ENCODE data around the gene ADAMTSL5.
A peak's percentile ranks its signal among the peaks of the same experiment; 100 is the strongest.

DNA sequence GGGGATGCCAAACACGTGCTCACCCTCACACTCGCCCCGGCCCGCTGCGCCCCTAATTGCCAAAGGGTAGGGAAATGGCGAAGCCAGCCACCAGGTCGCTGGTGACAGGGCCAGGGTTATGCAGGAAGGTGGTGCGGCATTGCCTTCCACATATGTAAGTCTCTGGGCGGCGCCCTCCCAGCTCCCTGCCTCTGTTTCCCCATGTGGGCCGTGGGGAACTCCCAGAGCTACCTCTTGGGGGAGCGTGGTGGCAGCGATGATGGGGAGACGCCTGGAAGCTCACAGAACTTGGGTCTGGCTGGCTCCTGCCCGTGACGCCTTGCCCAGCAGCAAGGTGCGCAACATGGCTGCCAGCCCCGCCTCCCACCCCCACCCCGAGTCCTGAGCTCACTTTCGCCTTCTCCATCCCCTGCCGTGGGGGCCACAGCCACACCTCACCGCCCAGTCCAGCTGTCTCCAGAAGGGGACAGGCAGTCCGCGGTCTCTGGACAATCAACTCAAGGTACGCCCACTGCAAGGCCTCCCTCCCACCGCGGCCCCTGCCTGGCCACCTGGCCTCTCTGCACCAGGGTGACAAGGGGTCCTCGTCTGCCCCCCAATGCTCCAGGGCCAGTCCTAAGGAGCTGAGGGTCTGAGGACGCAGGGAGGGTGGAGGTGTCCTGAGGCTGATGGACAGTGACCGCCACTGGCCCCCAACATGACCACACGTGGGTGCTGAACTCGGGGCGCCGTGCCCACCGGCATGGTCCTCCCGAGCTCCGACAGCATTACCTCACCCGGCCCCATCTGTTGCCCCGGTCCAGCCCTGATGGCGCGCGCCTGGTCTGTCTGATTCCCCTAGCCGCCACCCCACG lies 40.4 kb downstream of the ADAMTSL5 start:
- TF ChIP-seq, protein P1, sequence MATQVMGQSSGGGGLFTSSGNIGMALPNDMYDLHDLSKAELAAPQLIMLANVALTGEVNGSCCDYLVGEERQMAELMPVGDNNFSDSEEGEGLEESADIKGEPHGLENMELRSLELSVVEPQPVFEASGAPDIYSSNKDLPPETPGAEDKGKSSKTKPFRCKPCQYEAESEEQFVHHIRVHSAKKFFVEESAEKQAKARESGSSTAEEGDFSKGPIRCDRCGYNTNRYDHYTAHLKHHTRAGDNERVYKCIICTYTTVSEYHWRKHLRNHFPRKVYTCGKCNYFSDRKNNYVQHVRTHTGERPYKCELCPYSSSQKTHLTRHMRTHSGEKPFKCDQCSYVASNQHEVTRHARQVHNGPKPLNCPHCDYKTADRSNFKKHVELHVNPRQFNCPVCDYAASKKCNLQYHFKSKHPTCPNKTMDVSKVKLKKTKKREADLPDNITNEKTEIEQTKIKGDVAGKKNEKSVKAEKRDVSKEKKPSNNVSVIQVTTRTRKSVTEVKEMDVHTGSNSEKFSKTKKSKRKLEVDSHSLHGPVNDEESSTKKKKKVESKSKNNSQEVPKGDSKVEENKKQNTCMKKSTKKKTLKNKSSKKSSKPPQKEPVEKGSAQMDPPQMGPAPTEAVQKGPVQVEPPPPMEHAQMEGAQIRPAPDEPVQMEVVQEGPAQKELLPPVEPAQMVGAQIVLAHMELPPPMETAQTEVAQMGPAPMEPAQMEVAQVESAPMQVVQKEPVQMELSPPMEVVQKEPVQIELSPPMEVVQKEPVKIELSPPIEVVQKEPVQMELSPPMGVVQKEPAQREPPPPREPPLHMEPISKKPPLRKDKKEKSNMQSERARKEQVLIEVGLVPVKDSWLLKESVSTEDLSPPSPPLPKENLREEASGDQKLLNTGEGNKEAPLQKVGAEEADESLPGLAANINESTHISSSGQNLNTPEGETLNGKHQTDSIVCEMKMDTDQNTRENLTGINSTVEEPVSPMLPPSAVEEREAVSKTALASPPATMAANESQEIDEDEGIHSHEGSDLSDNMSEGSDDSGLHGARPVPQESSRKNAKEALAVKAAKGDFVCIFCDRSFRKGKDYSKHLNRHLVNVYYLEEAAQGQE (IDR thresholded peaks at IDR 0.05; ENCODE audit: low read depth) = no peak
- TF ChIP-seq EP300 (IDR thresholded peaks at IDR 0.05; ENCODE audit: borderline replicate concordance) = no peak
- no peak for TF ChIP-seq RAD21 (IDR thresholded peaks at IDR 0.05; ENCODE audit: low read depth)
- TF ChIP-seq USF1 (IDR thresholded peaks at IDR 0.05) = no peak
- no peak for TF ChIP-seq TEAD4 (IDR thresholded peaks at IDR 0.05)
- TF ChIP-seq, protein P2, sequence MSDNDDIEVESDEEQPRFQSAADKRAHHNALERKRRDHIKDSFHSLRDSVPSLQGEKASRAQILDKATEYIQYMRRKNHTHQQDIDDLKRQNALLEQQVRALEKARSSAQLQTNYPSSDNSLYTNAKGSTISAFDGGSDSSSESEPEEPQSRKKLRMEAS (IDR thresholded peaks at IDR 0.05) = no peak
- TF ChIP-seq YY1 (IDR thresholded peaks at IDR 0.05; ENCODE audit: low read depth) = 0 out of 2 replicates have a peak, but pooled peaks have one; percentile 14
